ENCODE data around the gene SLFNL1.

SLFNL1 gene

GRCh38 chr1:40976952-40977690 lies 44.4 kb downstream of the SLFNL1 start:
- Histone ChIP-seq H3K27me3 (ENCODE audit: control insufficient read depth in 1 of 2, insufficient read depth in 2 of 2, low read length in 2 of 2) (no peaks in the 10 kb centered on the region), H3K27ac (ENCODE audit: low read depth, low read length) (no peak overlapping the region), H3K4me1 (ENCODE audit: insufficient read depth, low read length) (peaks cover 23% of the 10 kb centered on the region)

DNA sequence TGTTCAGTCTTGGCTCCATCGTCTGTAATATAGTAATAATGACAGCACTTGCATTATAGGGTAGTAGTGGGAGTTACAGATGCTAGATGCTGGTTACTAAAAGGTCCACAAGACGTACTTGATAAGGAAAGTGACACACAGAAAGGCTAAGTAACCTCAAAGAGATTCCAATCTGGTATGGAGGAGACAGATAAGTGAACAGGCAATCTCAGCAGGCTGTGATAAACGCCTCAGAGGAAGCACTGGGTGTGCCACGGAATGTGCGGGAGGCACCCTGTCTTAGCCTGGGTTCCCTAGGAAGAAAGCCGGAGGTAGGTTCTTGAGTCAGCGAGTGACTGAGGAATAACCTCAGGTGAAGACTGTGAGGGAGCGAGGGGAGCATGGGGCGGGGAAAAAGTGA lies 46.6 kb downstream of the SLFNL1 start:
- Histone ChIP-seq H3K4me3 (ENCODE audit: low read depth in 1 of 2, low read length in 2 of 2) (no peak overlapping the region), H3K4me1 (ENCODE audit: insufficient read depth, low read length) (peaks cover 5% of the 10 kb centered on the region), H3K27me3 (ENCODE audit: control insufficient read depth in 1 of 2, insufficient read depth in 2 of 2, low read length in 2 of 2) (no peaks in the 10 kb centered on the region), H3K9ac (ENCODE audit: low read length) (no peak overlapping the region), H3K27ac (ENCODE audit: low read depth, low read length) (no peak overlapping the region), H3K9me3 (ENCODE audit: low read length) (no peaks in the 10 kb centered on the region), H3K36me3 (ENCODE audit: insufficient read depth, low read length) (no peaks in the 10 kb centered on the region)

More at GRCh38 chr1:40976952-40977690, 44.4 kb downstream of the SLFNL1 start:
- no peak overlapping the region for H3K9ac ChIP-seq (ENCODE audit: low read length)
- no peak overlapping the region for H3K4me3 ChIP-seq (ENCODE audit: low read depth in 1 of 2, low read length in 2 of 2)
- no peaks in the 10 kb centered on the region for H3K36me3 ChIP-seq (ENCODE audit: insufficient read depth, low read length)
- no peaks in the 10 kb centered on the region for H3K9me3 ChIP-seq (ENCODE audit: low read length)

DNA sequence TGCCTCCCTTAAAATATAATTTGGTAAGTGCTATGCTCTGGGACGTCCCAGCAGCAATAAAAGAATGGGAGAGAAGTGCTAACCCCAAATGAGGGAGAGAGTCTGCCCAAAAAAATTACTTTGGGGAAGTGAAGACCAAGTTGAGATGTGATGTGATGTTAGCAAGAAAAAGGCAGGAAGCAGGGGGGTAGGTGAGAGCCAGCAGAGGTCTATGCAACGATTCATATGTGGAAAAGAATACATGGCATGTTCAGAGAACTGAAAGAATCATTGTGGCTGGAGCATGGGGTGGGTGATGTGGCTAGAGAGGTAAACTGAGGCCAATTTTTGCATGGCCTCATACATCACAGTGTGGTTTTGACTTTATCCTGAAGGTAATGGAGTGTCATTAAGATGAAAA lies 47.6 kb downstream of the SLFNL1 start:
- H3K36me3 ChIP-seq (ENCODE audit: insufficient read depth, low read length), result no peaks in the 10 kb centered on the region
- no peak overlapping the region for H3K4me3 ChIP-seq (ENCODE audit: low read depth in 1 of 2, low read length in 2 of 2)
- H3K27me3 ChIP-seq (ENCODE audit: control insufficient read depth in 1 of 2, insufficient read depth in 2 of 2, low read length in 2 of 2), result no peaks in the 10 kb centered on the region
- peaks cover 1% of the 10 kb centered on the region for H3K4me1 ChIP-seq (ENCODE audit: insufficient read depth, low read length)
- no peak overlapping the region for H3K27ac ChIP-seq (ENCODE audit: low read depth, low read length)
- H3K9ac ChIP-seq (ENCODE audit: low read length), result no peak overlapping the region
- no peaks in the 10 kb centered on the region for H3K9me3 ChIP-seq (ENCODE audit: low read length)

GRCh38 chr1:40971966-40972365 lies 49.6 kb downstream of the SLFNL1 start:
- H3K4me3 ChIP-seq (ENCODE audit: low read depth in 1 of 2, low read length in 2 of 2), result no peak overlapping the region
- no peaks in the 10 kb centered on the region for H3K27me3 ChIP-seq (ENCODE audit: control insufficient read depth in 1 of 2, insufficient read depth in 2 of 2, low read length in 2 of 2)
- H3K4me1 ChIP-seq (ENCODE audit: insufficient read depth, low read length), result peaks cover 13% of the 10 kb centered on the region
- H3K27ac ChIP-seq (ENCODE audit: low read depth, low read length), result no peak overlapping the region
- no peak overlapping the region for H3K9ac ChIP-seq (ENCODE audit: low read length)
- H3K36me3 ChIP-seq (ENCODE audit: insufficient read depth, low read length), result no peaks in the 10 kb centered on the region
- H3K9me3 ChIP-seq (ENCODE audit: low read length), result no peaks in the 10 kb centered on the region

- H3K9ac ChIP-seq (ENCODE audit: low read length), result no peak overlapping the region
- H3K27ac ChIP-seq (ENCODE audit: low read depth, low read length), result no peak overlapping the region
- no peaks in the 10 kb centered on the region for H3K36me3 ChIP-seq (ENCODE audit: insufficient read depth, low read length)
Observed at GRCh38 chr1:40969445-40969844, 52.1 kb downstream of the SLFNL1 start.

DNA sequence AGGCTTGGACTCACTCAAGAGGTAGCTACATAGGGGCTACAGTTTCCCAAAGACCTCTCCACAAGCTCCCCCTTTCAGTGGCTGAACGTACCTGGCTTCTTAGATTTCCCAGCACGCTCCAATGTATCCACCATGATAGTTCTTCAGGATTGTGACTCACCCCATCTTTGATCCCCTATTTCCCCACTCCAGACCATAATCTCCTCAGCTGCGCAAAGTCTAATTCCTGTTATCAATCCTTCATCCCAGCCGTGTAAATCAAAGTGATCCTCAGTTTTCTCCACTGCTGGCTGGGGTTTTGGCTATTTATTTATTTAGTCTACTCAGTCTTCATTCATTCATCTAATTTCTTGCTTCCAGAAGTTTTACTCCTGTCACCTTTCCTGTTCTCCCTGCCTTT lies 55.1 kb downstream of the SLFNL1 start:
- no peaks in the 10 kb centered on the region for H3K36me3 ChIP-seq (ENCODE audit: insufficient read depth, low read length)
- no peaks in the 10 kb centered on the region for H3K9me3 ChIP-seq (ENCODE audit: low read length)
- no peaks in the 10 kb centered on the region for H3K27me3 ChIP-seq (ENCODE audit: control insufficient read depth in 1 of 2, insufficient read depth in 2 of 2, low read length in 2 of 2)
- no peak overlapping the region for H3K9ac ChIP-seq (ENCODE audit: low read length)
- no peak overlapping the region for H3K4me3 ChIP-seq (ENCODE audit: low read depth in 1 of 2, low read length in 2 of 2)
- peaks cover 13% of the 10 kb centered on the region for H3K4me1 ChIP-seq (ENCODE audit: insufficient read depth, low read length)
- no peak overlapping the region for H3K27ac ChIP-seq (ENCODE audit: low read depth, low read length)

More at GRCh38 chr1:40969445-40969844, 52.1 kb downstream of the SLFNL1 start:
- no peak overlapping the region for H3K4me3 ChIP-seq (ENCODE audit: low read depth in 1 of 2, low read length in 2 of 2)
- no peaks in the 10 kb centered on the region for H3K27me3 ChIP-seq (ENCODE audit: control insufficient read depth in 1 of 2, insufficient read depth in 2 of 2, low read length in 2 of 2)
- H3K9me3 ChIP-seq (ENCODE audit: low read length), result no peaks in the 10 kb centered on the region
- peaks cover 13% of the 10 kb centered on the region for H3K4me1 ChIP-seq (ENCODE audit: insufficient read depth, low read length)
